Transverse colon (tissue), 3 donors: ENCODE results near the gene MDFIC.

Source experiments
- CTCF ChIP-seq, 5 experiments: fragments of 200-600 bp in 3 of 5; fragments of 450-650 bp in 2 of 5; sonication (generic) in 3 of 5; IDR thresholded peaks; 1 replicate in 2 of 5; 2 replicates in 3 of 5; pipeline ENCODE4 v1.5.1; 2016 to 2017; ENCODE audit warnings: antibody characterized with exemption in 5 of 5, inconsistent platforms in 3 of 5, mild to moderate bottlenecking in 2 of 5, moderate library complexity in 1 of 5
- POLR2A ChIP-seq: fragments of 450-650 bp; IDR thresholded peaks from one replicate; pipeline ENCODE4 v1.6.1; 2016; ENCODE audit warnings: antibody characterized with exemption, mild to moderate bottlenecking, moderate library complexity

GRCh38 chr7:114923403-114923713, 1.5 kb downstream of the MDFIC start:
- TF ChIP-seq CTCF (IDR thresholded peaks at IDR 0.05) (no peak), POLR2A (no peak)
